Muscle layer of duodenum (tissue), 2 donors: ENCODE measurements around the gene NFE2L3.
"Not testable (repeated sequence)": the region's sequence is repeated elsewhere in the genome, so short reads cannot be mapped to it uniquely, and the experiment has no call there.

Experiments used
- H3K27ac ChIP-seq: one replicate; pipeline ENCODE4 v1.7.0; 2013; ENCODE audit warnings: mild to moderate bottlenecking, low read length
- H3K27me3 ChIP-seq: one replicate; pipeline ENCODE4 v1.7.0; 2013; ENCODE audit warnings: low read depth, mild to moderate bottlenecking, control low read depth, low read length
- H3K36me3 ChIP-seq, 2 donors: one replicate each; pipeline ENCODE4 v1.7.0; 2013; ENCODE audit warnings: low read length in 2 of 2, control low read depth in 1 of 2, mild to moderate bottlenecking in 1 of 2; ENCODE audit not compliant: insufficient read depth in 2 of 2, control insufficient read depth in 1 of 2
- H3K4me1 ChIP-seq, 2 donors: one replicate each; pipeline ENCODE4 v1.7.0; 2013; ENCODE audit warnings: low read length in 2 of 2, mild to moderate bottlenecking in 2 of 2, control low read depth in 1 of 2, moderate library complexity in 1 of 2; ENCODE audit not compliant: insufficient read depth in 2 of 2, control insufficient read depth in 1 of 2
- H3K4me3 ChIP-seq, 2 donors: one replicate each; pipeline ENCODE4 v1.7.0; 2013; ENCODE audit warnings: low read length in 2 of 2, low read depth in 1 of 2, mild to moderate bottlenecking in 1 of 2
- H3K9me3 ChIP-seq, 2 donors: one replicate each; pipeline ENCODE4 v1.7.0; 2013; ENCODE audit warnings: low read length in 2 of 2, control low read depth in 1 of 2, mild to moderate bottlenecking in 1 of 2; ENCODE audit not compliant: control insufficient read depth in 1 of 2
- donor health status: healthy.

The NFE2L3 gene

GRCh38 chr7:26131056-26131589, 20.9 kb upstream of the NFE2L3 start:
- no peak overlapping the region for H3K4me3 ChIP-seq
- H3K36me3 ChIP-seq = no peaks in the 10 kb centered on the region
- H3K27me3 ChIP-seq = no peaks in the 10 kb centered on the region
- no peaks in the 10 kb centered on the region for H3K4me1 ChIP-seq
- no peak overlapping the region for H3K27ac ChIP-seq
- H3K9me3 ChIP-seq = no peaks in the 10 kb centered on the region

- Histone ChIP-seq H3K27me3 (no peaks in the 10 kb centered on the region), H3K9me3 (no peaks in the 10 kb centered on the region), H3K27ac (no peak overlapping the region), H3K4me3 (no peak overlapping the region), H3K36me3 (no peaks in the 10 kb centered on the region), H3K4me1 (no peaks in the 10 kb centered on the region)
Observed at GRCh38 chr7:26135076-26135475, 16.9 kb upstream of the NFE2L3 start.

- no peak overlapping the region for H3K4me3 ChIP-seq
- no peaks in the 10 kb centered on the region for H3K4me1 ChIP-seq
- no peaks in the 10 kb centered on the region for H3K36me3 ChIP-seq
- H3K27ac ChIP-seq = no peak overlapping the region
- H3K27me3 ChIP-seq = no peaks in the 10 kb centered on the region
- H3K9me3 ChIP-seq = no peaks in the 10 kb centered on the region
Observed at GRCh38 chr7:26135551-26135950, 16.4 kb upstream of the NFE2L3 start.

GRCh38 chr7:26136831-26137230, 15.2 kb upstream of the NFE2L3 start:
- no peaks in the 10 kb centered on the region for H3K27me3 ChIP-seq
- no peaks in the 10 kb centered on the region for H3K9me3 ChIP-seq
- H3K36me3 ChIP-seq = no peaks in the 10 kb centered on the region
- H3K27ac ChIP-seq = no peak overlapping the region
- no peak overlapping the region for H3K4me3 ChIP-seq
- H3K4me1 ChIP-seq = no peaks in the 10 kb centered on the region

GRCh38 chr7:26140380-26140779, 11.6 kb upstream of the NFE2L3 start:
- Histone ChIP-seq H3K36me3 (no peaks in the 10 kb centered on the region), H3K9me3 (no peaks in the 10 kb centered on the region), H3K4me3 (no peak overlapping the region), H3K27ac (no peak overlapping the region), H3K27me3 (no peaks in the 10 kb centered on the region), H3K4me1 (no peaks in the 10 kb centered on the region)

- no peak overlapping the region for H3K27ac ChIP-seq
- H3K36me3 ChIP-seq = no peaks in the 10 kb centered on the region
- H3K27me3 ChIP-seq = no peaks in the 10 kb centered on the region
- H3K4me3 ChIP-seq = no peak overlapping the region
- H3K4me1 ChIP-seq = no peaks in the 10 kb centered on the region
- H3K9me3 ChIP-seq = no peaks in the 10 kb centered on the region
Observed at GRCh38 chr7:26141077-26141476, 10.9 kb upstream of the NFE2L3 start.

GRCh38 chr7:26143298-26144048, 8.5 kb upstream of the NFE2L3 start:
- Histone ChIP-seq H3K4me1 (no peaks in the 10 kb centered on the region), H3K36me3 (no peaks in the 10 kb centered on the region), H3K4me3 (no peak overlapping the region), H3K9me3 (no peaks in the 10 kb centered on the region), H3K27ac (no peak overlapping the region), H3K27me3 (no peaks in the 10 kb centered on the region)

GRCh38 chr7:26144184-26145080, 7.6 kb upstream of the NFE2L3 start:
- H3K4me1 ChIP-seq = no peaks in the 10 kb centered on the region

GRCh38 chr7:26145238-26145637, 6.8 kb upstream of the NFE2L3 start:
- Histone ChIP-seq H3K4me1 (no peaks in the 10 kb centered on the region), H3K27ac (no peak overlapping the region), H3K36me3 (no peaks in the 10 kb centered on the region), H3K4me3 (no peak overlapping the region), H3K27me3 (no peaks in the 10 kb centered on the region), H3K9me3 (no peaks in the 10 kb centered on the region)

More at GRCh38 chr7:26144184-26145080, 7.6 kb upstream of the NFE2L3 start:
- Histone ChIP-seq H3K9me3 (no peaks in the 10 kb centered on the region), H3K27me3 (no peaks in the 10 kb centered on the region), H3K36me3 (no peaks in the 10 kb centered on the region), H3K4me3 (no peak overlapping the region), H3K27ac (no peak overlapping the region)

GRCh38 chr7:26147030-26147429, 5.0 kb upstream of the NFE2L3 start:
- Histone ChIP-seq H3K36me3 (no peaks in the 10 kb centered on the region), H3K4me3 (no peak overlapping the region), H3K9me3 (no peaks in the 10 kb centered on the region), H3K27ac (no peak overlapping the region), H3K4me1 (peaks cover 0 to 6% of the 10 kb centered on the region in 2 donors), H3K27me3 (no peaks in the 10 kb centered on the region)

- H3K27ac ChIP-seq, H3K36me3 ChIP-seq, H3K4me1 ChIP-seq, H3K27me3 ChIP-seq, H3K4me3 ChIP-seq, H3K9me3 ChIP-seq: not testable (repeated sequence)
Observed at GRCh38 chr7:26147646-26148306, 4.2 kb upstream of the NFE2L3 start.
